G401 (cell line): ENCODE measurements around the gene ENG. TPM values are rescaled to one million over a fixed set of nuclear protein-coding genes. Genes with fewer than 3 reads are reported as not detected.

Experiments used
- DNase-seq: peaks from one replicate; pipeline ENCODE4 v3.0.0-alpha.2; 2015; ENCODE audit warnings: low spot score
- in situ Hi-C: cut with HindIII; loops from 2 replicates; pipeline ENCODE4 v1.10.0; 2016; ENCODE audit warnings: low sequenced_read_pairs, mixed read lengths
- total RNA-seq: library from RNA; depleted of rRNA; stranded (reverse); fragments of >200 nt; shearing (Covaris generic); gene quantifications from 2 replicates; pipeline ENCODE4 v1.2.3, GENCODE V29; 2014

Gene ENG
- total RNA-seq, 1 experiment from 2014 or later: 2.6 TPM

- in situ Hi-C loops: no loop called here
- DNase-seq: no peak
Observed at GRCh38 chr9:127822108-127822507, 32.4 kb downstream of the ENG start.

- in situ Hi-C loops: no loop called here
- no peak for DNase-seq
Observed at GRCh38 chr9:127818574-127818973, 35.9 kb downstream of the ENG start.

GRCh38 chr9:127817881-127818434 lies 36.5 kb downstream of the ENG start:
- DNase-seq: peak; percentile 75
- in situ Hi-C loops: no loop called here

GRCh38 chr9:127816728-127817127 lies 37.7 kb downstream of the ENG start:
- DNase-seq: no peak
- in situ Hi-C loops: no loop called here

- DNase-seq: no peak
- in situ Hi-C loops: no loop called here
Observed at GRCh38 chr9:127816362-127816725, 38.1 kb downstream of the ENG start.

- no peak for DNase-seq
- in situ Hi-C loops: no loop called here
Observed at GRCh38 chr9:127815512-127816361, 38.7 kb downstream of the ENG start.

GRCh38 chr9:127814619-127815511 lies 39.6 kb downstream of the ENG start:
- in situ Hi-C loops: no loop called here
- no peak for DNase-seq

GRCh38 chr9:127813686-127814226 lies 40.7 kb downstream of the ENG start:
- in situ Hi-C loops: no loop called here
- no peak for DNase-seq

GRCh38 chr9:127812936-127813675 lies 41.4 kb downstream of the ENG start:
- DNase-seq: no peak
- in situ Hi-C loops: no loop called here

- DNase-seq: no peak
- in situ Hi-C loops: no loop called here
Observed at GRCh38 chr9:127812011-127812410, 42.4 kb downstream of the ENG start.

- no peak for DNase-seq
- in situ Hi-C loops: no loop called here
Observed at GRCh38 chr9:127810378-127811187, 43.9 kb downstream of the ENG start.

- DNase-seq: no peak
- in situ Hi-C loops: no loop called here
Observed at GRCh38 chr9:127809540-127810377, 44.7 kb downstream of the ENG start.

GRCh38 chr9:127809002-127809539 lies 45.4 kb downstream of the ENG start:
- no peak for DNase-seq
- in situ Hi-C loops: no loop called here

GRCh38 chr9:127808347-127809001 lies 46.0 kb downstream of the ENG start:
- in situ Hi-C loops: no loop called here

GRCh38 chr9:127806871-127807270 lies 47.6 kb downstream of the ENG start:
- in situ Hi-C loops: no loop called here
- no peak for DNase-seq

More at GRCh38 chr9:127808347-127809001, 46.0 kb downstream of the ENG start:
- DNase-seq: no peak

- in situ Hi-C loops: no loop called here
- peak; percentile 23 for DNase-seq
Observed at GRCh38 chr9:127805620-127806019, 48.8 kb downstream of the ENG start.
